HG03103 (cell line): Measurements from ENCODE around the gene COG5.
A peak's percentile ranks its signal among the peaks of the same experiment; 100 is the strongest.
"Not testable (repeated sequence)": the region's sequence is repeated elsewhere in the genome, so short reads cannot be mapped to it uniquely, and the experiment has no call there.

Experiments used
- ATAC-seq: cut with Tn5 transposase; IDR thresholded peaks from one replicate; pipeline ENCODE4 v1.9.1; 2021; ENCODE audit warnings: low read depth; ENCODE audit not compliant: unreplicated experiment

Gene COG5

DNA sequence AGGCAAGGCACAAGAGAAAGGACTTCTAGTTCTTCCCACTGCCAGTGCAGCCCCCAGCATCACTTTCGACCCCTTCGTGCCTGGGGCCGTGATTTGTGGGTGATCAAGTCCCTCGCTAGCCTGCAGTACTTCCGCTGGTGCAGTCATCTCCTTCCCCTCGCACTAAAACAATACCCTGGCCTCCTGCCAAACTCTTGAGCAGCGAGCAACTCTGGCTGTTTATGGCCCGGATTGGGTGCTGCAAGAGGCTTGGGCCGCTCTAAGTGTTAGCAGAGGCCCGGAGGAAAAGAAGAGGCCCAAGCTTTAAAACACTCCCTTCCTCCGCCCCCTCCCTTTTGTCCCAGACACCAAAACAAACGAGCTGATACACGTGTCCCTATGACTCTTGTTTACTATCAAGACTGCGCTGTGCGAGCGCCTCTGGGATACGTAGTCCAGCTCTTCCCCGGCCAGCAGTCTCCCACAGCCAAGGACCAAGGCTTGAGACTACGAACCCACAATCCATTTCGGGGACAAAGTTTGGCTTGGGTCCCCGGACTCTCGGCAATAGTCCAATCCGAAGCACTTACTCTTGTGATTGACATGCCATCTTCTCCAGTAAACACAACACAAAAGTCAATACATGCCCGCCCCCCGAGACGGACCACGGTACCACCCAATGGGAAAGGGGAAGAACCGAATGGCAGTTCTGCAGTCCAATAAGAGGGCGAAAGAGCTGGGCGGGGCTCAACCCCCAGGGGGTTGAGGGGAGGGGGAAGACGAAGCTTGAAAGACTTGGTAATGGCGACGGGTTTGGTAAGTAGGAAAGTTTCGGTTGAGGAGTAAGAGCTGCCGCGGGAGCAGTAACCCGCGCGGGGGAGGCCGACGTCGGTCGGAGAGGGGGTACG, 395.2 kb downstream of the COG5 start, which contains the start of gene HBP1:
Gene HBP1, plus strand, starts transcription at position 771 of the 887 bp plus-strand sequence. CDS start 10,891 bp downstream, outside the sequence.
- peak; percentile 83 for ATAC-seq

DNA sequence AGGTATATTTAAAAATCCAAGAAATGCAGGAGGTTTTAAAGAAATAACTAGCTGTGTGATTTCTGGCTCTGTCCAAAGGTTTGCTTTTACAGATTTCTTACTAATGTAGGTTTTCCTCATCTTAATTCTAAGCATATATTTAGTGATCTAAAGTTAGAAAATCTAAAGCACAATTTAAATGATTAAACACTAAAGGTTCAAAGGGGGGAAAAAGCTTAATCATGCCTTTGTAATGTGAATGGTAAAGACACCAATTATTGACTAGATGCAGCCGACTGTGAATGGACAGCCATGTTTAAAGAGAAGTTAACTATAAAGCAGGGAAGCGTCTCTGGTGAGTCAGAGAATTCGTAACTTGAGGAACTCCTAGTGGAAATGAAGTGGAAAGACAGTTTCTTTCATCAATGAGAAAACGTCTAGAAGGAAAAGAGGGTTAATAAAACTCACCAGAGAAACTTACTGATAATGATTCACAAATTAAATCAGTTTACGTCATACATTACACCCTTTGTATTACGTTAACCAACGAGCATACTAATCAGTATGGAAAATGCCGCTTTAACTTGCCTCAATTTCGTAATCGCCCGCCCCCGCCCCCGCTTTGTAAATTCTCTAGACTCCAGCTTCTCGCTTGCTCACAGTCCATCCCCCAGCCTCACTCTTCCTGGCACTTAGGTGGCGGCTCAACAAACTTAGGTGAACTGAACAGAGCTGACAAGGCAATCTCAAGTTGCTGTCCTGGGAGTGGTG, 396.1 kb downstream of the COG5 start:
- ATAC-seq, result no peak

DNA sequence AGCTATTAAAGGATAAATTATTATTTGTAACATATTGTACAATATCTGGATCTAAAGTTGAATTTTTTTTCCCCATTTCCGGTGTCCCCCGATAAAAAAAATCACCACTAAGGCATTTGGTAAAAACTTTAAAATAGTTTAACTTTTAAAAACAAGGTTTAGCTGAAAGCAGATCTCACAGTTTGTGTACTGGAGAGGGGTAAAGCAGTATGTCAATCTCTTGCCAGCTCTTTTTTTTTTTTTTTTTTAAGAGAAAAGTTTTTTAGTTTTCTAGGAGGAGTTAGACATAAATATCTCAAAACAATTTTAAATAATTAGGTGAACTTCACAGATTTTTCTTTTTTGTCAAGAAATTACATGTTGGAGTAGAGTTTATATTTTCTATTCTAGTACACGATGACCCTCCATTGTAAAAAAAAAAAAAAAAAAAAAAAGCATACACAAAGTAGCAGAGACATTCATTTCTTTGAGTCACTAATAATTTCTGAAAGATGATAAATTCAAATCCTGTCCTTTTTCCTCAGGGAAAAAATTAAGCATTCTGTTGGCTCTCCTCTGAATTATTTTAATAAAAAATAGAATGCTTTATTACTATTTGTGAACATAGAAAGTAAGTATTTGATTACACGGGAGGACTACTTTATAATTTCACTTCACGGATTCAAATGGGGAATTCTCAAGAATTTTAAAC, 396.8 kb downstream of the COG5 start:
- ATAC-seq, result no peak

DNA sequence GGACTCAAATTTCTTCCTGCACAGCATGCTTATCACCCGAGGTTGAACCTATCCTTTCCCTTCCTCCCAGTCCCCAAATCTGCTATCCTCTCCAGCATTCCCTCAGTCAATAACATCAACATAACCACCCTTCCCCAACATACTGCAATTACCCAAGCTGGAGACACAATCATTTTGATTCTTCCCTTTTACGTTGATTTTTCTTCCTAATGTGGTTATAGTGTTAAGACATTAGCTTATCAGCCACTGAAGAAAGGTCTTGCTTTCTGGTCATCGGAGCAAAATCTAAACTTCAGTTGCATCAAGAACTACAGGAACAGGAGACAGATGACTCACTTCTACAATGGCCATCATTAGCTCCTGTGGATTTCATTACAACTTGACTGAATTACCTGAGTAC, 398.4 kb downstream of the COG5 start:
- ATAC-seq, result no peak

DNA sequence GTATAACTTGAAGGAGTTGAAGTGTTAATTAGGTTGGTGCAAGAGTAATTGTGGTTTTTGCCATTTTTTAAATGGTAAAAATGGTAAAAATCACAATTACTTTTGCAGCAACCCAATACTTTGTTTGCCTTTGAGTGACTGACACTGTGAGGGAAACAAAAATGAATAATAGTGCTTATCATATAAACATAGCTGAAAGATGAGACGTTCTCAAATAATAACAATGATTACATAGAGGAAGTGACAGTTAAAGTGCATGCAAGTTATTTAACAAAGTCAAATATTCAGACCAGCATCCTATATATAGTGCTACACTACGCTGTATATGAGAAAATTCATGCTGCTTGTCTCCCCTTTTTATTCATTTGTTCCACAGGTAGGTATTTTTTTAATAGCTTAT, 399.6 kb downstream of the COG5 start:
- ATAC-seq, result no peak

DNA sequence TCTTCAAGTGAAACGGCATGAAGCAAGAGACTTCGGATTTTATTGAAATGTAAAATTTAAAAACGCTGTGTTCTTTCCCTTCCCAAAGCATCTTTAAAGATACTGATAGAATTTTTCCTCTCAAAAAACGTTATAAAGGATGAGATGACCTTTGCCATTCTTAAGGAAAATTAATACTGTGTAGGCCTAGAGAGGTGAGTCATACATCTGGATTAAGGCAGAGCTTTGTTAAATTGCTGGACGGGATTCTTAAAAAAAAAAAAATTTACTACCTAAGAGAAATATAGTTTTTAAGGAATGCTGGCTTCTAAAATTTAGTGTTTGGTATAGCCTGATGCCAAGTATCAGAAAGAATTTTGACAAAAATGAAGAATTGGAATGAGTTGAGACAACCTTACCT, 401.2 kb downstream of the COG5 start:
- no peak for ATAC-seq

DNA sequence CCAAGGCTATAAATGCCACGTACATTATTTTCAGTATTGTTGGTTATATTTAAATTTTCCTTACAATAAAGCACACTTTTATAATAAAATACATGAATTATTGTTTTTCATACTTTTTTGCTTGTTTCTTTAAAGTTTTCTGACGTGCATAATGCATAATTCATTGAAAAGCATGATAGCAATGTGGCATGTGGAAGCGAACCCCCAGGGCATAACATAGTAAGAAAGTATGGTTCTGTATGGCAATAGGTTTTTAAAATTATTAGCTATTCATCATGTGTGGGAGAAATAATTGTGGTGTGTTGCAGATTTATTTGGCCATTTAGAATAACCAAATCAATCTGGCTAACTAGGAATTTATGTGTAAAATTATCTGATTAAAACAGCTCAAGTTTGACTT, 402.3 kb downstream of the COG5 start:
- ATAC-seq, result no peak

DNA sequence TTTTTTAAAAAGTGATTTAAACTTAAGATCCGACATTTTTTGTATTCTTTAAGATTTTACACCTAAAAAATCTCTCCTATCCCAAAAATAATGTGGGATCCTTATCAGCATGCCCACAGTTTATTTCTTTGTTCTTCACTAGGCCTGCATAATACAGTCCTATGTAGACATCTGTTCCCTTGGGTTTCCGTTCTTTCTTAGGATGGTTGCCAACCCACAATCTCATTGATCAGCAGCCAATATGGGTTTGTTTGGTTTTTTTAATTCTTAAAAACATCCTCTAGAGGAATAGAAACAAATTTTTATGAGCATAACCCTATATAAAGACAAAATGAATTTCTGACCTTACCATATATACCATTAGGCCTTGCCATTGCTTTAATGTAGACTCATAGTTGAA, 403.3 kb downstream of the COG5 start:
- no peak for ATAC-seq

DNA sequence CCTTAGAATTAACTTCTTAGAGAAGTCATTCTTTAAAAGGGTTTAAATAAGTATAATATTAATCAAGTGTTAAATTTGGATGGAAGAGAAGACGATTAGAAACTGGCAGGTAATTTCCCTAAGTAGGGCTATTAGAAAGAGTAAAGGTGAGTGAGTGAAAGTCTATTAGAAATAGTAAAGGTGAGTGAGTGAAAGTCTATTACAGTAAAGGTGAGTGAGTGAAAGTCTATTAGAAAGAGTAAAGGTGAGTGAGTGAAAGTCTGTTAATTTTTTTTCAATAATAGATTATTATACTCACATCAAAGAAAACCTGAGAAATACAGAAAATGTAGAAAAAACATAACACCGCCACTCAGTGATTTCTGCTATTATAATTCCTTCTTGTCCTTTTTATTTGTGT, 405.7 kb downstream of the COG5 start:
- no peak for ATAC-seq

DNA sequence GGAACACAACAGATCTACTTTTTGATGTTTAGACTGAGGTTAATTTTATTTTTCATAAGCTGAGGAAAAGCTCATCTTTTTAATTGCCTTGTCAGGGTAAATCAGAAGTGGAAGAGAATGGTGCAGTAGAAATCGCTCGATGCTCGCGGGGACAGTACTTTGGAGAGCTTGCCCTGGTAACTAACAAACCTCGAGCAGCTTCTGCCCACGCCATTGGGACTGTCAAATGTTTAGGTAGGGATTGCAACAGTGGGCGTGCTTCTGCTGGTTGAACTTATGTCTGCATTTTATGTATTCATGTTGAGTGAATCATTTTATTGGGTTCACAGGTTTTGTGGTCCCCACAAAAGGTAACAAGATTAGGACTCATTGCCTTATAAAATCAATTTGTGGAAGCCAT, 406.6 kb downstream of the COG5 start:
- ATAC-seq, result no peak

DNA sequence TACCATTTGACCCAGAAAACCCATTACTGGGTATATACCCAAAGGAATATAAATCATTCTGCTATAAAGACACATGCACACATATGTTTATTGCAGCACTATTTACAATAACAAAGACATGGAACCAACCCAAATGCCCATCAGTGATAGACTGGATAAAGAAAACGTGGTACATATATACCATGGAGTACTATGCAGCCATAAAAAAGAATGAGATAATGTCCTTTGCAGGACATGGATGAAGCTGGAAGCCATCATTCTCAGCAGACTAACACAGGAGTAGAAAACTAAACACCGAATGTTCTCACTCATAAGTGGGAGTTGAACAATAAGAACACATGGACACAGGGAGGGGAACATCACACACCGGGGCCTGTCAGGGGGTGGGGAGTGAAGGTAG, 408.0 kb downstream of the COG5 start:
- ATAC-seq, result not testable (repeated sequence)

DNA sequence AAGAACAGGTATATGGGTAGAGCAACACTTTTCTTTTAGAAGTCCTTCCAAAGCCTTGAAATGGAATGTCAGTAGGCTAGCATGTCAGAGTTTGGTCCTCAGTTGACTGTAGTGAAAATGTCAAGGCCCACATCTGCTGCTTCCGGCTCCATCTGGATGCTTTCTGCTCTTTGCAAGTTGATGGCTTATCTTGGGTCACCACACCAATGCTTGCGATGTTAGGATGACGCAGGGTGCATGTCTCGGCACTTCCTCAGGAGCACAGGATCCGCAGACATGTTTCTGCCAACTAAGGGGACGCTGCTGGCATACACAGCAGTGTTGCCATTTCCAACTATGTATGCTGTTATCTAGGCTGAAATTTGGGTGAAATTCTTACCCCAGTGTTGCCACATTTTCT, 408.9 kb downstream of the COG5 start:
- ATAC-seq, result no peak

DNA sequence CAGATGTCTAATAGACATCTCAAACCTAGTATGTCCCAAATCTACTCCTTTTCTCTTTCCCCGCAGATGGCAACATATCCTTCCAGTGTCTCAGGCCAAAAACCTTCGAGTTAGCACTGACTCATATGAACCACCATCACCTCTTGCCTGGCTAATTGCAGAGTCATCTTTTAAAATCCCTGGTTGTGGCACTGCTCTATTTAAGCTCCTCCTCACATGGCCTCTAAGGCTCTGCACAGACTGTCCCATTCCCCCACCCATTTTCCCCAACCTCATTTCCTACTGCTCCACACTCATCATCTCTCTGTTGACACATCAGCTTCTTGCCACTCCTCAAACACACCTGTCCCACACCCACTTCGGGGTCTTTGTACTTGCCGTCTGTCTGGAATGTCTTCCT, 411.7 kb downstream of the COG5 start:
- ATAC-seq, result no peak
